CD4-positive, alpha-beta T cell (primary cell): ENCODE data around the gene E2F1. TPM values are rescaled to one million over a fixed set of nuclear protein-coding genes. Genes with fewer than 3 reads are reported as not detected.

Experiments used
- ATAC-seq: fragments of 200-7000 bp; cut with Tn5 transposase; one replicate; pipeline ENCODE4 v1.10.0; 2022; ENCODE audit warnings: mild to moderate bottlenecking; ENCODE audit not compliant: poor library complexity
- CTCF ChIA-PET: fragments of 350-600 bp; sonication (Branson Sonifier 250); formaldehyde crosslinking; loops from one replicate; lab custom pipeline; 2021; ENCODE audit warnings: antibody characterized with exemption, inconsistent platforms; lab: Charles Lee
- POLR2A ChIA-PET: fragments of 350-600 bp; sonication (Branson Sonifier 250); formaldehyde crosslinking; loops from one replicate; lab custom pipeline; 2021; ENCODE audit warnings: antibody characterized with exemption, inconsistent platforms; lab: Charles Lee
- DNase-seq, 14 experiments: peaks; one replicate each; pipeline ENCODE4 v3.0.0-alpha.2; 2013 to 2020; ENCODE audit warnings: mixed read lengths in 2 of 14
- H3K27ac ChIP-seq, 2 donors: one replicate each; pipeline versions ENCODE4 v1.5.1 to v1.7.0; 2013; ENCODE audit warnings: low read length in 2 of 2, low read depth in 1 of 2, mild to moderate bottlenecking in 1 of 2
- H3K27me3 ChIP-seq, 2 experiments: 1 replicate in 1 of 2; 2 replicates in 1 of 2; pipeline versions ENCODE4 v1.6.1 to v1.7.0; 2013; ENCODE audit warnings: low read length in 2 of 2, control low read depth in 1 of 2, mild to moderate bottlenecking in 1 of 2, moderate library complexity in 1 of 2; ENCODE audit not compliant: insufficient read depth in 2 of 2, control insufficient read depth in 1 of 2
- H3K36me3 ChIP-seq: one replicate; pipeline ENCODE4 v1.6.1; 2013; ENCODE audit warnings: low read length, control low read depth; ENCODE audit not compliant: insufficient read depth
- H3K4me1 ChIP-seq: one replicate; pipeline ENCODE4 v1.6.1; 2013; ENCODE audit warnings: low read length, control low read depth; ENCODE audit not compliant: insufficient read depth
- H3K4me3 ChIP-seq: one replicate; pipeline ENCODE4 v1.5.1; 2013; ENCODE audit warnings: mild to moderate bottlenecking, low read length, moderate library complexity
- H3K9me3 ChIP-seq, 2 experiments: 1 replicate in 1 of 2; 2 replicates in 1 of 2; pipeline versions ENCODE4 v1.6.1 to v1.7.0; 2013; ENCODE audit warnings: low read length in 2 of 2, mild to moderate bottlenecking in 2 of 2, control low read depth in 1 of 2, moderate library complexity in 1 of 2; ENCODE audit not compliant: control insufficient read depth in 1 of 2, insufficient read depth in 1 of 2
- H3K27ac Mint-ChIP-seq: one replicate; pipeline ENCODE4 v1.8.0; 2020; ENCODE audit warnings: mixed read lengths
- H3K27me3 Mint-ChIP-seq: one replicate; pipeline ENCODE4 v1.8.0; 2021; ENCODE audit warnings: mixed read lengths
- H3K36me3 Mint-ChIP-seq: one replicate; pipeline ENCODE4 v1.8.0; 2021; ENCODE audit warnings: low read depth, mixed read lengths
- H3K4me1 Mint-ChIP-seq: one replicate; pipeline ENCODE4 v1.8.0; 2021; ENCODE audit warnings: low read depth, mixed read lengths
- H3K4me3 Mint-ChIP-seq: one replicate; pipeline ENCODE4 v1.8.0; 2020; ENCODE audit warnings: mild to moderate bottlenecking, mixed read lengths
- H3K9me3 Mint-ChIP-seq: one replicate; pipeline ENCODE4 v1.8.0; 2020; ENCODE audit warnings: mixed read lengths
- intact Hi-C, 2 experiments: fragments of 100-400 bp; cut with DNase I in 1 of 2; cut with micrococcal nuclease in 1 of 2; formaldehyde crosslinking; loops; one replicate each; pipeline versions ENCODE4 v1.15.1 to v1.9.0; 2023 to 2025; cut with DNase I, micrococcal nuclease
- total RNA-seq, 174 experiments: library from RNA in 2 of 174; stranded (reverse) in 2 of 174; gene quantifications; one replicate each; pipeline ENCODE4 v1.2.3 and lab custom pipeline; 2021 to 2026
- TF ChIP-seq, protein P1 (sequence below): fragments of 200-600 bp; IDR thresholded peaks from one replicate; pipeline ENCODE4 v1.8.0; 2022; ENCODE audit warnings: antibody characterized with exemption, mild to moderate bottlenecking

E2F1 gene
- total RNA-seq, 2 experiments from 2014 or later, result 1.2 to 1.6 TPM

DNA sequence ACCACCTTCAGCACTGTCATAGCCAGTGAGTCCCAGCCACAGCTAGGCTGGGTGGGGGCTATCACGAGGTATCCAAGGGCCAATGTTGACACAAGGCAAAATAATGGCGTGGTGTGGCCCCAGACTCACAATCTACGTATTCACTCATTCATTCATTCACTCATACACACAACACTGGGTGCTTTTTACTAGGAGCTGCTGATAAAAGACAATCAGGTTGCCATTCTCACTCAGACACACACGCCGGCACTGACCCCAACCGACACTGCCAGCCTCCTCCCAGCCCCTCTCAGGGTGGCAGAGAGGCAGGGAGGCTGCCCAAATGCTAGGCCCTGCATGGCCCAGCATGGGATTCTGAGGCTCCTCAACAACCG, 25.5 kb downstream of the E2F1 start:
- intact Hi-C loops, result loop anchor here (5.0 to 10.0 kb wide), 6 partner anchors 74 to 1706 kb away; partner anchors contain the start of genes CDK5RAP1 (in 1 of the 2), DYNLRB1 (in 1 of the 2), PDRG1 (in 1 of the 2) and SNTA1 (in 1 of the 2)
- Histone ChIP-seq H3K36me3 (no peaks in the 10 kb centered on the region), H3K27me3 (no peaks in the 10 kb centered on the region), H3K4me3 (no peak overlapping the region), H3K9me3 (no peaks in the 10 kb centered on the region), H3K27ac (no peak overlapping the region), H3K4me1 (peaks cover 28% of the 10 kb centered on the region)
- Mint-ChIP-seq H3K36me3 (no peaks in the 10 kb centered on the region), H3K9me3 (no peaks in the 10 kb centered on the region), H3K4me3 (no peak overlapping the region), H3K27ac (no peak overlapping the region), H3K27me3 (no peaks in the 10 kb centered on the region), H3K4me1 (peaks cover 27% of the 10 kb centered on the region)
- no peak for DNase-seq
- CTCF ChIA-PET, result no interaction called here
- TF ChIP-seq, protein P1, sequence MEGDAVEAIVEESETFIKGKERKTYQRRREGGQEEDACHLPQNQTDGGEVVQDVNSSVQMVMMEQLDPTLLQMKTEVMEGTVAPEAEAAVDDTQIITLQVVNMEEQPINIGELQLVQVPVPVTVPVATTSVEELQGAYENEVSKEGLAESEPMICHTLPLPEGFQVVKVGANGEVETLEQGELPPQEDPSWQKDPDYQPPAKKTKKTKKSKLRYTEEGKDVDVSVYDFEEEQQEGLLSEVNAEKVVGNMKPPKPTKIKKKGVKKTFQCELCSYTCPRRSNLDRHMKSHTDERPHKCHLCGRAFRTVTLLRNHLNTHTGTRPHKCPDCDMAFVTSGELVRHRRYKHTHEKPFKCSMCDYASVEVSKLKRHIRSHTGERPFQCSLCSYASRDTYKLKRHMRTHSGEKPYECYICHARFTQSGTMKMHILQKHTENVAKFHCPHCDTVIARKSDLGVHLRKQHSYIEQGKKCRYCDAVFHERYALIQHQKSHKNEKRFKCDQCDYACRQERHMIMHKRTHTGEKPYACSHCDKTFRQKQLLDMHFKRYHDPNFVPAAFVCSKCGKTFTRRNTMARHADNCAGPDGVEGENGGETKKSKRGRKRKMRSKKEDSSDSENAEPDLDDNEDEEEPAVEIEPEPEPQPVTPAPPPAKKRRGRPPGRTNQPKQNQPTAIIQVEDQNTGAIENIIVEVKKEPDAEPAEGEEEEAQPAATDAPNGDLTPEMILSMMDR, result no peak
- POLR2A ChIA-PET, result interaction anchor here (0.7 kb wide), 1 partner anchor 171 kb away, joined by 3 read pairs; the partner anchor contains the start of gene CBFA2T2
- no peak for ATAC-seq

DNA sequence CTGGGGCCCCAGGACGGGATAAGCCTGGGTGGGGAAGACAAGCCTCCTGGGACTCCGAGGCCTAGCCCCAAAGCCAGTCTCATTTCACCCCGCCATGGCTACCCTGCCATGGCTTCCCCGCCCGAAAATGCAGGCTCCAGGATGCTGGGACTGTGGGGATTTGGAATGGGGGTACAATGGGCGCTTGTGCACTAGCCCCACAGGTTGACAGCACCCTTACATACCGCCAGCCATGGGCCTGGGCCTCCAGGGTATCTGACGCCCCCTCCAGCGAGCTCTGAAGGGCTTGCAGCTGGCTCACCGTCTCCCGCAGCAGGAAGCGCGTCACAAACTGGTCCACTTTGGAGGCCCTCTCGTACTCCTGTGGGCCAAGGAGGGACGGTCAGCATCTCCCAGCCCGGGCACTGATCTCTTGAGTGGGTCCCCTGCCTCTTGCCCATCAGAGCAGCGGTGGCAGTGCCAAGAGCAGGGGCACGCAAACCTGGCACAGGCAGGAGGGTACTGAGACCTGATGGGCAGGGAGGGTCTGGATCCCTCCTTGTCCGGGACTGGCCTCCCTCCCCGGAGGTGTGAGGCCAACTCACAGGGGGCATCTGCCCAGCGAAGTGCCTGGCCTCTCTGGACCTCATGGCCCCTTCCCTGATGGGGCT, 26.0 kb downstream of the E2F1 start:
- no peak overlapping the region for H3K27ac Mint-ChIP-seq
- no peaks in the 10 kb centered on the region for H3K9me3 Mint-ChIP-seq
- H3K27me3 Mint-ChIP-seq, result no peaks in the 10 kb centered on the region

DNA sequence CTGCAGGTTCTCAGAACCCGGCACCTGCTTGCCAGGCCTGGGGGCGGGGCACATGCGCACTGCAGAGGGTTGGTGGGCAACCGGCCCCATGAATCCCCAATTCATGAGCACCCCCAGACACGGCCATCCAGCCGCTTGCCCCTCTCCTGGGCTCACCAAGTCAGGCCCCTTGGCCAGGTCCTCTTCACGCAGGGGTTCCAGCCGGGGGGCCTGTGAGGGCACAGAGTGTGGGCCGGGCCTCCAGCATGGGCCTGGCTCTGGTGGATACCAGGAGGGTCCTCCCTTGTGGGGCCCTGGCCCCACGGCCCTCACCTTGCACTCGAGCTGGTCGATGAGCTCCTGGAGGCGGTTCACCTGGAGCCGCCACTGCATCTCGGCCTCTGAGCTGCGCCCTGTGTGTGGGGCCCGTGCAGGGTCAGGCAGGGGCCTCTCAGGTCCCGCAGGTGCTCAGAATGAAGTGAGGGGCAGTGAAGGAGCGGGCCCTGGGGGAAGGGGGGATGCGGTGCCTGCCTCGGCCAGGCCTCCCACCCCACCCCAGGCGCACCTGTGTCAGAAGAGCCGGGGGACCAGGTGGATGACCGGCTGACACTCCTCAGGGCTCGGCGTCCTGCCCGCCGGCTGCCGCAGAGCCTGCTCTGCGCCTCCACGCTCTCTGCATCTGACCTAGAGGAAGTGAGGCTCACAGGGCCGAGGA, 26.7 kb downstream of the E2F1 start:
- TF ChIP-seq, protein P1, result no peak
- H3K27me3 Mint-ChIP-seq, result no peaks in the 10 kb centered on the region
- no peak for DNase-seq
- Histone ChIP-seq H3K4me1 (peaks cover 22% of the 10 kb centered on the region), H3K36me3 (no peaks in the 10 kb centered on the region), H3K9me3 (no peaks in the 10 kb centered on the region), H3K27ac (no peak overlapping the region), H3K4me3 (no peak overlapping the region), H3K27me3 (no peaks in the 10 kb centered on the region)
- H3K27ac Mint-ChIP-seq, result no peak overlapping the region
- POLR2A ChIA-PET, result no interaction called here
- no peak overlapping the region for H3K4me3 Mint-ChIP-seq
- no peak for ATAC-seq
- intact Hi-C loops, result loop anchor here (5.0 to 10.0 kb wide), 6 partner anchors 75 to 1705 kb away; partner anchors contain the start of genes CDK5RAP1 (in 1 of the 2), DYNLRB1 (in 1 of the 2), PDRG1 (in 1 of the 2) and SNTA1 (in 1 of the 2)
- no peaks in the 10 kb centered on the region for H3K9me3 Mint-ChIP-seq
- H3K4me1 Mint-ChIP-seq, result peaks cover 15% of the 10 kb centered on the region
- no peaks in the 10 kb centered on the region for H3K36me3 Mint-ChIP-seq
- CTCF ChIA-PET, result no interaction called here

More for the DNA sequence above, 26.0 kb downstream of the E2F1 start:
- TF ChIP-seq, protein P1, result no peak
- no peak for ATAC-seq
- Histone ChIP-seq H3K4me1 (peaks cover 28% of the 10 kb centered on the region), H3K36me3 (no peaks in the 10 kb centered on the region), H3K27ac (no peak overlapping the region), H3K4me3 (no peak overlapping the region), H3K27me3 (no peaks in the 10 kb centered on the region), H3K9me3 (no peaks in the 10 kb centered on the region)
- Mint-ChIP-seq H3K36me3 (no peaks in the 10 kb centered on the region), H3K4me3 (no peak overlapping the region), H3K4me1 (peaks cover 22% of the 10 kb centered on the region)
- intact Hi-C loops, result loop anchor here (5.0 to 10.0 kb wide), 6 partner anchors 75 to 1705 kb away; partner anchors contain the start of genes CDK5RAP1 (in 1 of the 2), DYNLRB1 (in 1 of the 2), PDRG1 (in 1 of the 2) and SNTA1 (in 1 of the 2)
- DNase-seq, result no peak
- CTCF ChIA-PET, result no interaction called here
- POLR2A ChIA-PET, result interaction anchor here (0.7 kb wide), 1 partner anchor 170 kb away, joined by 3 read pairs; the partner anchor contains the start of gene CBFA2T2
